Cardiac muscle cell (in vitro differentiated cells and primary cell): ENCODE measurements around the gene TSGA10IP. TPM values are rescaled to one million over a fixed set of nuclear protein-coding genes. Genes with fewer than 3 reads are reported as not detected.

ENCODE experiments used
- DNase-seq, 2 donors: peaks; one replicate each; pipeline versions ENCODE4 v3.0.0 to v3.0.0-alpha.2; 2010 to 2017; ENCODE audit warnings: low read depth in 1 of 2, low spot score in 1 of 2
- H3K27ac ChIP-seq: fragments of 200-600 bp; sonication (generic); 2 replicates; pipeline ENCODE4 v1.5.1; 2016
- H3K27me3 ChIP-seq: fragments of 200-600 bp; sonication (generic); 2 replicates; pipeline ENCODE4 v1.6.0; 2016; ENCODE audit warnings: control low read depth
- H3K36me3 ChIP-seq: fragments of 200-600 bp; sonication (generic); 2 replicates; pipeline ENCODE4 v1.5.1; 2016; ENCODE audit warnings: control low read depth
- H3K4me1 ChIP-seq: fragments of 200-600 bp; sonication (generic); 2 replicates; pipeline ENCODE4 v1.8.1; 2017; ENCODE audit warnings: low read depth, mild to moderate bottlenecking, mixed run types
- H3K4me3 ChIP-seq: fragments of 200-600 bp; sonication (generic); 2 replicates; pipeline ENCODE4 v1.5.1; 2016; ENCODE audit warnings: mild to moderate bottlenecking
- H3K9me3 ChIP-seq: fragments of 200-600 bp; sonication (generic); 2 replicates; pipeline ENCODE4 v1.5.1; 2017; ENCODE audit warnings: low read depth, mild to moderate bottlenecking, control low read depth
- CTCF ChIP-seq: IDR thresholded peaks from 2 replicates; pipeline ENCODE4 v1.5.1; 2012; ENCODE audit warnings: low read depth, mild to moderate bottlenecking, low read length
- polyA plus RNA-seq: library from polyadenylated mRNA; unstranded; fragments of >200 nt; fragmentation: Nextera tagmentation; extraction: Ambion mirVana; gene quantifications from 2 replicates; pipeline ENCODE4 v1.2.1, GENCODE V29; 2016
- total RNA-seq: library from RNA; depleted of rRNA; stranded (reverse); fragments of >200 nt; gene quantifications from 2 replicates; pipeline ENCODE4 v1.2.3, GENCODE V29; 2016

TSGA10IP gene
- total and polyA plus RNA-seq, 2 experiments from 2014 or later, result 1.0 to 1.1 TPM

- peaks cover 5% of the 10 kb centered on the region for H3K4me1 ChIP-seq
- H3K4me3 ChIP-seq, result no peak overlapping the region
- H3K36me3 ChIP-seq, result peaks cover 31% of the 10 kb centered on the region
- H3K27me3 ChIP-seq, result no peaks in the 10 kb centered on the region
- no peak for TF ChIP-seq CTCF
- no peak overlapping the region for H3K27ac ChIP-seq
- H3K9me3 ChIP-seq, result no peaks in the 10 kb centered on the region
- DNase-seq, result no peak
These were observed 20.9 kb downstream of the TSGA10IP start for GRCh38 chr11:65965986-65966762.

- H3K36me3 ChIP-seq, result peaks cover 31% of the 10 kb centered on the region
- H3K27ac ChIP-seq, result no peak overlapping the region
- H3K4me3 ChIP-seq, result no peak overlapping the region
- H3K27me3 ChIP-seq, result no peaks in the 10 kb centered on the region
- TF ChIP-seq CTCF, result no peak
- peaks cover 5% of the 10 kb centered on the region for H3K4me1 ChIP-seq
- no peak for DNase-seq
- no peaks in the 10 kb centered on the region for H3K9me3 ChIP-seq
These were observed 22.2 kb downstream of the TSGA10IP start for GRCh38 chr11:65967329-65967934.

- Histone ChIP-seq H3K27ac (no peak overlapping the region), H3K4me1 (no peaks in the 10 kb centered on the region), H3K9me3 (no peaks in the 10 kb centered on the region), H3K4me3 (no peak overlapping the region), H3K36me3 (peaks cover 31% of the 10 kb centered on the region), H3K27me3 (no peaks in the 10 kb centered on the region)
- no peak for TF ChIP-seq CTCF
- DNase-seq, result no peak
These were observed 23.6 kb downstream of the TSGA10IP start for GRCh38 chr11:65968600-65969482.

- peaks cover 16% of the 10 kb centered on the region for H3K36me3 ChIP-seq
- H3K27me3 ChIP-seq, result no peaks in the 10 kb centered on the region
- no peak overlapping the region for H3K27ac ChIP-seq
These were observed 26.8 kb downstream of the TSGA10IP start for GRCh38 chr11:65972116-65972515.

More at GRCh38 chr11:65972116-65972515, 26.8 kb downstream of the TSGA10IP start:
- no peak for TF ChIP-seq CTCF
- no peak for DNase-seq
- H3K9me3 ChIP-seq, result no peaks in the 10 kb centered on the region
- H3K4me3 ChIP-seq, result no peak overlapping the region
- H3K4me1 ChIP-seq, result no peaks in the 10 kb centered on the region
